CD14-positive monocyte (primary cell): ENCODE measurements around the gene COL21A1. TPM values are rescaled to one million over a fixed set of nuclear protein-coding genes. Genes with fewer than 3 reads are reported as not detected.

Experiments
- DNase-seq, 3 donors: peaks; one replicate each; pipeline ENCODE4 v3.0.0-alpha.2; 2011 to 2022
- H2AFZ ChIP-seq: 2 replicates; pipeline ENCODE4 v1.6.0; 2012; ENCODE audit warnings: mild to moderate bottlenecking, low read depth, low read length, inconsistent platforms; ENCODE audit not compliant: insufficient read depth, poor library complexity, severe bottlenecking
- H3K27ac ChIP-seq, 2 donors: 1 replicate in 1 of 2; 2 replicates in 1 of 2; pipeline ENCODE4 v1.5.1; 2012 to 2013; ENCODE audit warnings: low read length in 2 of 2, control low read depth in 1 of 2, inconsistent platforms in 1 of 2, low read depth in 1 of 2, mild to moderate bottlenecking in 1 of 2
- H3K27me3 ChIP-seq, 2 donors: one replicate each; pipeline versions ENCODE4 v1.6.0 to v1.6.1; 2011 to 2013; ENCODE audit warnings: low read length in 2 of 2; ENCODE audit not compliant: control insufficient read depth in 2 of 2, insufficient read depth in 2 of 2
- H3K36me3 ChIP-seq, 2 donors: replicated peaks in 1 of 2; 1 replicate in 1 of 2; 2 replicates in 1 of 2; pipeline versions ENCODE4 v1.5.1 to v1.6.1; 2012 to 2013; ENCODE audit warnings: low read length in 2 of 2, control low read depth in 1 of 2, inconsistent platforms in 1 of 2, mild to moderate bottlenecking in 1 of 2; ENCODE audit not compliant: insufficient read depth in 2 of 2, control insufficient read depth in 1 of 2
- H3K4me1 ChIP-seq, 2 donors: 1 replicate in 1 of 2; 2 replicates in 1 of 2; pipeline versions ENCODE4 v1.5.1 to v1.6.1; 2012 to 2013; ENCODE audit warnings: low read length in 2 of 2, control low read depth in 1 of 2, inconsistent platforms in 1 of 2, mild to moderate bottlenecking in 1 of 2, moderate library complexity in 1 of 2; ENCODE audit not compliant: insufficient read depth in 2 of 2, control insufficient read depth in 1 of 2
- H3K4me2 ChIP-seq: replicated peaks from 2 replicates; pipeline ENCODE3; 2012; ENCODE audit warnings: low read length, moderate library complexity, mild to moderate bottlenecking; ENCODE audit not compliant: poor library complexity, severe bottlenecking; ENCODE audit errors: extremely low read depth
- H3K4me3 ChIP-seq, 3 experiments: fragments of 200-600 bp in 1 of 3; sonication (generic) in 1 of 3; replicated peaks in 1 of 3; 1 replicate in 2 of 3; 2 replicates in 1 of 3; pipeline ENCODE4 v1.5.1; 2011 to 2013; ENCODE audit warnings: low read length in 3 of 3, mild to moderate bottlenecking in 3 of 3, control low read depth in 2 of 3, low read depth in 2 of 3, inconsistent platforms in 1 of 3, moderate library complexity in 1 of 3
- H3K79me2 ChIP-seq: 2 replicates; pipeline ENCODE4 v1.6.0; 2012; ENCODE audit warnings: mild to moderate bottlenecking, control low read depth, inconsistent platforms, low read length, moderate library complexity; ENCODE audit not compliant: insufficient read depth
- H3K9ac ChIP-seq: 2 replicates; pipeline ENCODE4 v1.6.0; 2017; ENCODE audit warnings: low read length, mild to moderate bottlenecking; ENCODE audit not compliant: insufficient read depth, poor library complexity, severe bottlenecking
- H3K9me3 ChIP-seq, 2 donors: replicated peaks in 1 of 2; 1 replicate in 1 of 2; 2 replicates in 1 of 2; pipeline versions ENCODE4 v1.5.1 to v1.6.1; 2012 to 2013; ENCODE audit warnings: low read length in 2 of 2, control low read depth in 1 of 2; ENCODE audit not compliant: control insufficient read depth in 1 of 2, insufficient read depth in 1 of 2
- H4K20me1 ChIP-seq: 2 replicates; pipeline ENCODE4 v1.6.0; 2012; ENCODE audit warnings: mild to moderate bottlenecking, low read length, control low read depth, moderate library complexity; ENCODE audit not compliant: insufficient read depth
- H3K27ac Mint-ChIP-seq, 7 donors: one replicate each; pipeline ENCODE4 v1.8.0; 2020; ENCODE audit warnings: mild to moderate bottlenecking in 7 of 7, mixed read lengths in 7 of 7, moderate library complexity in 6 of 7, inconsistent platforms in 2 of 7
- H3K27me3 Mint-ChIP-seq, 3 donors: one replicate each; pipeline ENCODE4 v1.8.0; 2021 to 2022; ENCODE audit warnings: low read depth in 3 of 3, mild to moderate bottlenecking in 3 of 3, mixed read lengths in 3 of 3, moderate library complexity in 3 of 3, inconsistent platforms in 1 of 3
- H3K36me3 Mint-ChIP-seq, 2 donors: one replicate each; pipeline ENCODE4 v1.8.0; 2020; ENCODE audit warnings: mixed read lengths in 2 of 2, inconsistent platforms in 1 of 2, mild to moderate bottlenecking in 1 of 2
- H3K4me1 Mint-ChIP-seq: one replicate; pipeline ENCODE4 v1.8.0; 2020; ENCODE audit warnings: mild to moderate bottlenecking, mixed read lengths
- H3K4me3 Mint-ChIP-seq, 2 donors: one replicate each; pipeline ENCODE4 v1.8.0; 2020; ENCODE audit warnings: mild to moderate bottlenecking in 2 of 2, mixed read lengths in 2 of 2, moderate library complexity in 1 of 2
- H3K9me3 Mint-ChIP-seq, 7 donors: one replicate each; pipeline ENCODE4 v1.8.0; 2020 to 2022; ENCODE audit warnings: mixed read lengths in 7 of 7, mild to moderate bottlenecking in 6 of 7, moderate library complexity in 6 of 7, inconsistent platforms in 2 of 7
- WGBS: methylation state at CpG from one replicate; pipeline ENCODE4 v1.1.5; 2013; ENCODE audit warnings: missing lambda C conversion rate; ENCODE audit not compliant: insufficient coverage; 5-methylcytosine and 5-hydroxymethylcytosine counted together
- intact Hi-C, 2 donors: fragments of 100-400 bp; cut with micrococcal nuclease; formaldehyde crosslinking; loops; one replicate each; pipeline versions ENCODE4 v1.15.0 to v1.15.1; 2023
- polyA plus RNA-seq, 3 donors: library from polyadenylated mRNA; depleted of rRNA in 1 of 3; unstranded in 2 of 3; stranded (reverse) in 1 of 3; fragments of 300-500 nt in 2 of 3; fragments of >200 nt in 1 of 3; fragmentation: Illumina TruSeq in 2 of 3; gene quantifications; 1 replicate in 2 of 3; 2 replicates in 1 of 3; pipeline ENCODE4 v1.2.3, GENCODE V29; 2012 to 2021
- TF ChIP-seq, protein P1 (sequence below): fragments of 200-600 bp; IDR thresholded peaks from one replicate; pipeline ENCODE4 v1.8.0; 2022; ENCODE audit warnings: antibody characterized with exemption, mild to moderate bottlenecking

Gene COL21A1
- polyA plus RNA-seq, 3 donors, result 0.03 TPM; not detected in 2

DNA sequence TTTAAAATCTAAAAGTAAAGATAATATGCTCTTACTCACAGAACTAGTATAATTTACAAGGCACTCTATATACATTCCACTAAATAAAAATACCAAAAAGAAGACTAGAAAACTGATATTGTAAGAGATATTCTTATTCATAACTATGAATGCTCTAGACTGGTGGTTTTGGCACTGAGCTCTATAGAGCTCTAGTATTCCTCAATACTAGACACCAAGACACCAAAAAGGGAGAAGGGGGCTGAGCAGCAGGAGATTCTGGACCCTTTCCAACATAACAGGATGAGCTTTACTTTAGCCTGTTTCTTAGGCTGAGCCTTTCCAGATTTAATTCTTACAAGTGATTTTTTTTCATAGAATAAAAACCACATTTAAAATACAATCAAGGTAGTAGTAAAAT is 173.6 kb downstream of the COL21A1 start:
- TF ChIP-seq, protein P1, sequence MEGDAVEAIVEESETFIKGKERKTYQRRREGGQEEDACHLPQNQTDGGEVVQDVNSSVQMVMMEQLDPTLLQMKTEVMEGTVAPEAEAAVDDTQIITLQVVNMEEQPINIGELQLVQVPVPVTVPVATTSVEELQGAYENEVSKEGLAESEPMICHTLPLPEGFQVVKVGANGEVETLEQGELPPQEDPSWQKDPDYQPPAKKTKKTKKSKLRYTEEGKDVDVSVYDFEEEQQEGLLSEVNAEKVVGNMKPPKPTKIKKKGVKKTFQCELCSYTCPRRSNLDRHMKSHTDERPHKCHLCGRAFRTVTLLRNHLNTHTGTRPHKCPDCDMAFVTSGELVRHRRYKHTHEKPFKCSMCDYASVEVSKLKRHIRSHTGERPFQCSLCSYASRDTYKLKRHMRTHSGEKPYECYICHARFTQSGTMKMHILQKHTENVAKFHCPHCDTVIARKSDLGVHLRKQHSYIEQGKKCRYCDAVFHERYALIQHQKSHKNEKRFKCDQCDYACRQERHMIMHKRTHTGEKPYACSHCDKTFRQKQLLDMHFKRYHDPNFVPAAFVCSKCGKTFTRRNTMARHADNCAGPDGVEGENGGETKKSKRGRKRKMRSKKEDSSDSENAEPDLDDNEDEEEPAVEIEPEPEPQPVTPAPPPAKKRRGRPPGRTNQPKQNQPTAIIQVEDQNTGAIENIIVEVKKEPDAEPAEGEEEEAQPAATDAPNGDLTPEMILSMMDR, result no peak
- Mint-ChIP-seq H3K4me3 (no peak overlapping the region), H3K27me3 (peaks cover 0 to 2% (median 0%) of the 10 kb centered on the region in 3 donors), H3K9me3 (peaks cover 0 to 7% (median 1%) of the 10 kb centered on the region in 7 donors), H3K27ac (no peak overlapping the region), H3K4me1 (peaks cover 5% of the 10 kb centered on the region), H3K36me3 (no peaks in the 10 kb centered on the region)
- Histone ChIP-seq H3K79me2 (no peaks in the 10 kb centered on the region), H3K4me1 (peaks cover 0 to 2% of the 10 kb centered on the region in 2 donors), H3K4me3 (no peak overlapping the region), H3K36me3 (no peaks in the 10 kb centered on the region), H3K9me3 (no peaks in the 10 kb centered on the region), H2AFZ (no peak overlapping the region), H3K9ac (no peak overlapping the region), H4K20me1 (no peaks in the 10 kb centered on the region), H3K4me2 (no peak overlapping the region), H3K27me3 (peaks cover 0 to 2% of the 10 kb centered on the region in 2 donors), H3K27ac (no peak overlapping the region)
- intact Hi-C loops, result no loop called here
- DNase-seq, result no peak

DNA sequence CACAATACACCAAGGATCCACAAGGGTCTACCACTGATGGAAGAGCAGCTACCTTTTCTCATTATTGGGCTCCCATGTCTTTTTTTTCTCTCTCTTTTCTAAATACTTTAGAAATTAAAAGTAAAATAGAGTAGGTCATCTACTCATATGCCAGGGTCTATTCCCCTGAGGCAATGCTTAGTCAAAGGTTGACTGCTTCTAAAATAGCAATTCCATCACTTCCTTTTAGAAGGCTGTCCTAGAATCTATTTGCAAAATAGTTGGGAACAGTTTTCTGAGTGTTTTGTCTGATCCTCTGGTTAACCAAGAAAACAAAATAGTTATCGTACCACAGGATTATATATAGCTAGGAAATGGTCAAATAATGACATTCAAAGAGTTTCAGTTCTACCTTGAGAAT is 174.1 kb downstream of the COL21A1 start:
- no peak overlapping the region for H3K4me3 ChIP-seq
- H4K20me1 ChIP-seq, result no peaks in the 10 kb centered on the region
- no peak overlapping the region for H3K9ac ChIP-seq

More for the DNA sequence above, 174.1 kb downstream of the COL21A1 start:
- H3K4me2 ChIP-seq, result no peak overlapping the region
- H3K4me3 Mint-ChIP-seq, result no peak overlapping the region
- intact Hi-C loops, result no loop called here
- TF ChIP-seq, protein P1, result no peak
- peaks cover 0 to 2% of the 10 kb centered on the region in 2 donors for H3K27me3 ChIP-seq
- no peaks in the 10 kb centered on the region for H3K9me3 ChIP-seq
- WGBS, result no CpG with 5 or more reads among the region's 1 CpG
- H3K36me3 Mint-ChIP-seq, result no peaks in the 10 kb centered on the region
- peaks cover 5% of the 10 kb centered on the region for H3K4me1 Mint-ChIP-seq
- no peak overlapping the region for H3K27ac ChIP-seq
- H3K9me3 Mint-ChIP-seq, result peaks cover 0 to 7% (median 1%) of the 10 kb centered on the region in 7 donors
- no peak for DNase-seq
- H3K27me3 Mint-ChIP-seq, result peaks cover 0 to 2% (median 0%) of the 10 kb centered on the region in 3 donors
- H2AFZ ChIP-seq, result no peak overlapping the region
- no peaks in the 10 kb centered on the region for H3K79me2 ChIP-seq
- H3K27ac Mint-ChIP-seq, result no peak overlapping the region
- peaks cover 0 to 2% of the 10 kb centered on the region in 2 donors for H3K4me1 ChIP-seq
- H3K36me3 ChIP-seq, result no peaks in the 10 kb centered on the region
